ENCODE data around the gene FOXO1.

The FOXO1 gene

DNA sequence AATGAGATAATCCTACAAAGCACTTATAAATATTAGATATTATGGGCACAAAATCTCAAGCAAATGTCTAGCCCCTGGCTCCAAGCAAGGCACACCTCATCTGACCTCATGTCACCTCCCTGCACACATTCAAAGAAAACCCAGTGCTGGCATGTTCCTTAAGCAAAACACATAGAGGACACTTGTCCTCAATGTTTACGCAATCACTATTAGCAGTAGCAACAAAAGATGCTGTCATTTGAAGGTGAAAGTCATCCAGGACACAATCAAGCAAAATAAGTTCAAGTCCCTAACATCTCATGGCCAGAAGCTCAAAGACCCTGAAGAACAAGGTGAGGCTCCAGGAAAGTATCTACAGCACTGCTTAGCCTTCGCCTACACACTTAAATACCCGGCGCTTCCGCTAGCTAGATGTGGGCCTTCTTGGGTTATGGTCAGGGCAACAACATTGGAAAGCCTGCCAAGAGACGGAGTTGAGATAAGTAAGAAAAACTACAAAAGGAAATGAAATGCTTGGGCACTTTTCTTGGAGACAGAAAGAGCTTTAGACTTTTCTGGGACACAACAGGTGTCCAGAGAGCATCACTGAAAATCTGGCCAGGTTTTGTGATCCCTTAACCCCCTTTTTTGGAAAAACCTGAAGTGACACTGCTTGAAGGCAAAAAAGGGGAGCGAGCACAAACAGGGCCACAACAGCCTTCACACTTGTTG is 85.7 kb downstream of the FOXO1 start:
- no peak for DNase-seq (ENCODE audit: low read depth, low spot score)

DNA sequence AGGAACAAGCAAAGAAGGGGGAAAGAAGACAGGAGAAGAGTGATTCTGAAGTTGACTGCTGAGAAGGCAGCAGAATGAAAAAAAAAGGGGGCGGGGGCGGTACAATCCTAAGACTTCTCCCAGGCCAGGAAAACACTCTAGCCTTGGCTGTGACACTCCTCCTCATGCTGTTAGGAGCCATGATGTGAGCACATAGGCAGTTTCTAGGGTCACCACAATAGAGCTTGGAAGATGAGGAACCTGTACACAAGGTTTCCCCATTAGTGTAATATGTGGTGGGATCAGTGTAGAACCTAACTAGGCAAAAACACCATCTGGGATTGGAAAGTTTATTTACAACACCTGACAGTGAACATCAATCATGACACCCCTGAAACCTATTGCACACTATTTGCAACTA is 86.9 kb downstream of the FOXO1 start:
- DNase-seq (ENCODE audit: low read depth, low spot score): no peak

DNA sequence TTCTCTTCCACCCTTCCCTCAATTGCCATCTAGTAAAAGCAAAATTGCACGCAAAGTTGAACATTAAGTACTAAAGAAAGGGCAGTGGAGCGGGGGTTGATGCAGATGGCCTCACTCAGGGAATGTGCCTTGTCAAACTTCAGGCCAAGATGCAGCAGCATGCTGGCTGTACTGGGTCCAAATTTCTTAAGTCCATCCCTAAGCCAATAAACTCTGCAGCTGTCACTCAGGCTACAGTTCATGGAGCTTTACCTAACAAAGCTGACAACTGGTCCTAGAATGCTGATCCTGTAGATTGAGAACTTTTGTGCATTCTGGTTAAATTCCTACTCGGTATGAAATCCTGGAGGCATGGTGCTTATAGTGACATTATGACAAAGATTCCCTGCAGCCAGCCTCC is 88.4 kb downstream of the FOXO1 start:
- no peak for DNase-seq (ENCODE audit: low read depth, low spot score)

DNA sequence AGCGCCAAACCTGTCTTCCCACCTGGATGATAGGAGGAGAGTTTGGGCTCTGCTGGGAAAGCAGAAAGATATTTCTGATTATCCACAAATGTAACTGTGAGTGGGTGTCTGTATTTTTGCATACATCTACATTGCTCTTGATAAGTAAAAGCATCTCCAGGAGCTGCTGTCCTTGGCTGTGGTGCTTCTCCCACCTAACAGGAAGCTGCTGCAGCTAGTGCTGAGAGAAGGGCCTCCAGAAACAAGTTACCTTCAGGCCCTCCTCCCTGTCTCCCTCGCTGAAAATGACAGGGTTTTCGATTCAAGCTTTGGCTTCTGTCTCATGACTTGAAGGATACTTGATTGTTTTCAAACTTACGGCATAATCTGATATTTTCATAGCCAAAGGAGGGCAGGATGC is 90.1 kb downstream of the FOXO1 start:
- no peak for DNase-seq (ENCODE audit: low read depth, low spot score)

DNA sequence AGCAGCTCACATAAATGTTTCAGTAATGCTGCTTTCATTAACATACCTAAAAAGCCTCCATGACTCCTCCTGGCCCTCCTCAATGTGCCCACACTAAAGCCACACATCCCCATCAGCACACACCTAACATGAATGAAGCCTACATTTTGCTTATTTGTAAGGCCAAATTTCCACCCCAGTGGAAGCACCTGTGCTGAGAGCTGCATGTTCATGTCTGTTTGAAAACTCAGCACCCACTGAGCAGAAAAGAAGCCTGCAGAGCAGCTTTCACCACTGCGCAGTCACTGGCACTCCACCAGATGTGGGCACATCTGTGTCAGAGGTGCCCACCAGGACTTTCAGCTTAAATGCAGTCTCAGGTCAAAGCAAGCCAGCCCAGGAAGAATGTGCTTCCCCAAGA is 93.5 kb downstream of the FOXO1 start:
- DNase-seq (ENCODE audit: low read depth, low spot score): no peak

DNA sequence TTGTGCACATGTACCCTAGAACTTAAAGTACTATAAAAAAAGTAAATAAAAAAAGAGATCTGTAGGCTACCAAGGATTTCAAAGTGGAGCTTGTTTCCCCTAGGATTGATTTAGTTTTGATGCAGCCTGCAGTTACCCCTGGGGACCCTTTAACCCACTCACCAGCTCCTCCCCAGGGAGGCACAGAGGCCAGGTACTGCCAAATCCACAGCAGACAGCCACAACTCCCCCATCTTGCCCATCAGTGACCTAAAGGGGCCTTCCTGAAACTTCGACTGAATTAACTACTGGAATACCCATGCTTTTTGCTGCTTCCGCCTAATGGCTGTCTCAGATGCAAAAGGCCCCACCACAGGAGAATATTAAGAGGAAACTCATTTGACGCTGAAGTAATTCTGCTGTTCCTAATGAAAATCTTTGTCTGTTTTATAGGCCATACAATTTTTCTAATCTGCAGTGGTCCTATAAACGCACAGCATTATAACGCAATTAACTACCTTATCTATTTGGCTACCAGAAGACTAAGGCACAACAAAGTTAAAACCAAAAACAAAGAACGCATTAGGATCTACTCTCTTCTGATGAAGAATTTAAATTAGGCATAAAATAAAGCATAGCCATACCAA is 95.0 kb downstream of the FOXO1 start:
- no peak for DNase-seq (ENCODE audit: low read depth, low spot score)

DNA sequence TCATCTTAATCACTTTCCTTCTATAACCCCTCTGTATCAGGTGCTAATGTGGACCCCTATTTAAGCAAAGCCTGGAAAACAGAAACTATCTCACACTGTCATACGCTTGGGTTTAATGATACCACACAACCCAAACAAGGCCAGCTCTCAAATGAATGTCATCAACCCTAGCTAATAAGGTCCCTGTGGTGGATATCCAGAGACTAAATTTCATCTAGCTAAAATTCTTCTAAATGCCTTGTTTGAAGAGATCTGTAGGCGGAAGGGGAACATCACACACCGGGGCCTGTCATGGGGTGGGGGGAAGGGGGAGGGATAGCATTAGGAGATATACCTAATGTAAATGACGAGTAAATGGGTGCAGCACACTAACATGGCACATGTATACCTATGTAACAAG is 95.5 kb downstream of the FOXO1 start:
- DNase-seq (ENCODE audit: low read depth, low spot score): no peak

DNA sequence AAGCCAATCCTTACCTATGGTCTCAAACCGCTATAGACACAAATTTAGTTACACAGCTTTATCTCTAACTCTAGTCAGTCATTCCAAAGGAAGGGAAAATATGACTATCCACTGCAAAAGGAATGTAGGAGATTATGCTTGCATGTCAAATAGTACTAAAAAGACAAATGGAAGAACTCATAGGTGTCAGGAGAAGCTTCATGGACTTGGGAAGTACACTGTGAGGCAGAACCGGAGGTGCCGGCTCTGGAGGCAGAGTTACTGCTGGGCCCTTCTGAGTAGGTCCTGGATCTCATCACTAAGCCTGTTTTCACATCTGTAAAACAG is 97.5 kb downstream of the FOXO1 start:
- no peak for DNase-seq (ENCODE audit: low read depth, low spot score)

DNA sequence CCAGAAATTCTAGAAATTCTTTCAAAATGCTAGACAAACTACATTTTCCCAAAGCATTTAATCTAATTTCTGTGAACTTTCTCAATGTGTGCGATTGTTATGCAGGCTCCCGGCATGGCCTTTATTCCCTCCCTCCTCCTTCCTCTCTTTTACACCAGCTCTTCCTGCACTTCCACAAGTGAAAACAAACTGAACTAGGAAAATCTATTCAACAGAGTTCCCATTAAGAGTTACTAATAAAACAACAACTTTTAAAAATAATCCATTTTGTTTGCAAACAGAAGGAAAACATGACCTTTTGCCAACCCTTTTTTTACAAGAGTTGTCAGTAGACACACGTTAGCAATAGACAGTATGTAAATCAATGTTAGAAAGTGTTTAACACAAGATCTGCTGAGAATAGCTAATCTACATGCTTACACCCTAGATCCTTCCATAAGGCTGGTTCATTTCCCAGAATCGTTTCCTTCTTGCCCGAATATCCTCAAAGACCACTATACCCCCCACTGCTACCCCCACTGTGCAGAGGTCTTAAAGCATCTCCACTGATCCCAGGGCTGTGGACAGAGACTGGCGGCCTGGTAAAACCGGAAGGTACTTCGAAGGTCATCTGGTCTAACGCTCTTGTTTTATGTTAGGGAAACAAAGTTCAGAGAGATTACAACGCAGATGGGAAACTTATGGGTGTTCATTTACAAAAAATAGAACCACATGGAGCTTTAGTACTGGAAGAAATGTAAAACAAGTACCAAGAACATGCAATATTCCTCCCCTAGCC is 98.0 kb downstream of the FOXO1 start:
- no peak for DNase-seq (ENCODE audit: low read depth, low spot score)

DNA sequence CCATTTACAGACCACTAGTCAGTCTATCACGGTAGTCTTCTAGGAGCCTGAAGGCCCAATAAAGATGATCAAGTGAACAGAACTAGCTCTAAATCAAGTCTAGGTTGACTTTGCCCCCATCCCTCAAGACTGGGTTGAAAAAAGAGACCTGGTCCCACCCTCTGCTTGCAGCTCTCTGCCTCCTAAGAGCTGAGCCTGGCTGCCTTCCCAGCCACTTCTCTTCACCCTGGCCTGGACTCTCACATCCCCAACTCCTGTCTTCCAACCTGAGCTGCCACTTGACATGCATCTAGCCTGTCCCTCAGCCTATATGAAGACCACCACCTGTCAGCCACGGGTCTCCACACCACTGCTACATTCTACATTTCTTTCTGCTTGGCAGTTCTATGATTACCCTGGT is 99.6 kb downstream of the FOXO1 start:
- no peak for DNase-seq (ENCODE audit: low read depth, low spot score)

DNA sequence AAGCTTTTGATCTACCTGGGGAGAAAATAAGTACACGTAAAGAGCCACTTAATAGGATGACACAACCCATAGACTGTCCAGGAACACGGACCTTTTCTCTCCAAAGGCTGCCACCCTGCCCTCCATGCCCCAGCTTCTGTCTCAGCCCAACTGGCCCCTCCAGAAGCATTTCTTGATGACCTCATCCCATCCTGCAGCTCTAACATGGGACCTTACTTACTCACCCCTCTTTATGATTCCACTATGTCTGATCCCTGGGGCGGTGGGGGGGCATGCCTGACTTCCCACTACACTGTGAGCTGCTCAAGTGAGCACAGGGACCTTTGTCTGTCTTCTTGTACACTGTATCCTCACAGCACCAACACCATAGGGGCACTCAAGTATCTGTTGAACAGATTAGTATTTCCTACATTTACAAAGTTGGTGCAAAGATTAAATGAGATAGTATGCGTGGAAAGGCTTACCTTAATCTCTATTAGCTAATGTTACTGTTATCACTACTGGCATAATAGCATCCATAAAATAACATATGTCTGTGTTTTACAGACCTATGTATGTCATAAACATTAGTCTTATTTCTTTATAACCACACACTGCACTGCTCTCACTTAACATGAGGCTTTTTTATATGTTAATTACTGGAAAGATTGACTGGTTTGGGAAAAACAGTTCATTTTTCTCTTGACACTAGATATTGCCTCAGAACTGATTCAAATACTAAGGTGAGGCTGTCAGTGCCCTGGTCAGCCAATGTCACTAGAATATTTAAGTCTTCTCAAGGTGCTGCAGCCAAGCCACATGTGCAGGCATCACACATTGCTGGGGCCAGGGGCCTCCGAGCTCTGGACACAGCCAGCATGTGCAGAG is 100.9 kb downstream of the FOXO1 start:
- no peak for DNase-seq (ENCODE audit: low read depth, low spot score)

DNA sequence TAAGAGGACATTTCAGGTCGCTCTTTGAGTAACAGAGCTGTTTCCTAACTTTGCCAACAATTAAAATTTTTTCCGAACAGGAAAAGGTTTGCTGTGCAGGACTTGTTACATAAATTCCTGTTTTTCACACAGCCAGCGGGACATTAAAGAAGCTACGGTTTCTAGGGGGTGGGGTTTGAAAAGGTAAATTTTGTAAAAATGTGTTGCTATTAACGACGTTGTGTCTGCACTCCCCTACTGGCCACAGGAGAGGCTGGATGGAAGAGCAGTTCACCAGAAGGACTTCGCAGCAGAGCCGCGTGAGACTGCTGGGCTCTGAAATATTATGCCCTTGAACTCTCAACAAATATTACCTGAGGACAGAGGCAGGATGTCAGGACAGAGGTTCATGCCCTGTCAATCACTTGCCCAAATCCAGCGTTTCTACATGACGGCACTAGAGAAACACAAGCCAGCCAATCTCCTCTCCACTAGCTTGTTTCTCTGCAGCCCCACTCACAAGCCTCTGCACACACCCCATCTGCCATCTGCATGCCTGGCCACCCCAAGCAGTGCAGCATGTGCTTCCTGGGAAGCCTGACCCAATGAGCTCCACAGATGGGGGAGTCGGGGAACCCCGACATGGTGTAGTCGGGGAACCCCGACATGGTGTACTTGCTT is 102.0 kb downstream of the FOXO1 start:
- no peak for DNase-seq (ENCODE audit: low read depth, low spot score)

DNA sequence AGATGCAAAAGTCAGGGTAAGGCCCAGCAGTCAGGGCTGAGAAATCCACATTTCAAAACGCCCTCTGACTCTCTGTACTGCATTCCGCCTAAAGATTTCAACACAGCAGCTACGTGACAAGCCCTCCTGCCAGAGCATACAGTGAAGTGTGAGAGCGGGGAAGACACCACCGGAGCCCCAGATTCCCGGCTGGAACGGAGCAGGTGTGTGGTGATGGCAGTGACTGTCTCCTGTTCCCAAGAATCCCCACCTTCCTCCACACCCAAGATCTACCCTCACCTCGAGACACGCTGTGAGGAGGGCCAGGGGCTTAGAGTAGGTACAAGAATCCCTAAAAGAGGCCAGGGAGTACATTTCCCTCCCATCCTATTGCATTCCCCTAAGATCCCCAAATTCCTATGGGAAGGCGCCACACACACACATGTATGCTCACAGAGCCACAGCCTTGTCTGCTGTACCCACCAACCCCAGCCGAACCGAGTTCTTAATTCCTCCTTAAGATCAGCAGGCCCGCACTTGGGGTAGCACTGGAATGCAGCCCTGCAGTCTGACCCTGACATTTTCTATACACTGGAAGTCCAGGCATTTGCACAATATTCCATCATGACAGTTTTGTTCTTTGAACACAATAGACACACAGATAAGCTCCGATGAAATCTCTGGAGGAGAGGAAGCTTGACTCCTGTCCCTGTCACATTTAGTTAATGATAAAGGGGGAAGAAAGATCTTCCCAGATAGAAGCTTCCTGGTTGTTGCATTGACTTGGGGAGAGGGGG is 102.9 kb downstream of the FOXO1 start:
- DNase-seq (ENCODE audit: low read depth, low spot score): no peak

DNA sequence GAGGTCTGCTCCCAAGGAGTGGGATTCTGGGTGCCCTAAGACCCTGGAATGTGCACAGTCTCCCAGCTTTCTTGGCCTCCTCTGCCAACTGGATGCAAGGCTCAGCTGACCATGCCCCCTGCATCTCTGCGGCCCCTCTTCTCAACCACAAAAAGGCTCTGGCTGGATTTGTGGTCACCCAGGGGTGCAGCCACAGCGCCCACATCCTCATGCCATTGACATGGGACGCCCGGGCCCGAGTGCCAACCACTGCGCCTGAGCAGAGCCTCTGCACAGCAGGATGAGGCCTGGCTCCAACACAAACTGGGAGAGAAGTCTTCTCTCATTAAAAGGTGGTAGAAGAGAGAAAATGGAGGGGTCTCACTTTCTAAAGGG is 103.5 kb downstream of the FOXO1 start:
- no peak for DNase-seq (ENCODE audit: low read depth, low spot score)

DNA sequence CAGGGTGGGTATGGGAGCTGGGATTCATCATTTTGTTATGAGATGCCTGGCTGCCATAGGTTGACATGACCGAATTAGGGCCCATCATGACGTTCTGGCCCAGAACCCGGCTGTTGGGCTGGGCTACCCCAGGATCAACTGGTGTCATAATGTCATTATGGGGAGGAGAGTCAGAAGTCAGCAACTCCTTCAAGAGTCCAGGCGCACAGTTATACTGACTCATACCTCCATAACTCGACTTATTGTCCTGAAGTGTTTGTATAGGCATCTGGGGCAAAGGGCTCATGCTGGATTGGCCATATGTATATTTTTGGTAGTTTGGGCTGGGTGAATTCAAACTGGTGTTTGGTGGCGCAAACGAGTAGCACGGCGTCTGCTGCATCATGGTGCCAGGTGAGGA is 106.5 kb downstream of the FOXO1 start:
- DNase-seq (ENCODE audit: low read depth, low spot score): no peak

DNA sequence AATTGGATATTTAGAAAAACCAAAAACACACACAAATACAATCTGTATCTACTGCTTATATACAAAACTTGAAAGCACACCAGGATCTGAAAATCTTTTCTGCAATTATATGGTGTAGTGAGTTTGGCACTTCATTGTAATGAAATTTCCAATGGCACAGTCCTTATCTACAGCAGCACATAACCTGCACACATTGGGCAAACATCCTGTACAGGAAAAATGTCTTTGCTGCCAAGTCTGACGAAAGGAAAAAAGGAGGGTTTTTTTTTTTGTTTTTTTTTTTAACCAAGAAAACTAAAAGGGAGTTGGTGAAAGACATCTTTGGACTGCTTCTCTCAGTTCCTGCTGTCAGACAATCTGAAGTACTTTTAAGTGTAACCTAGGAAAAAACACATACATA is 107.8 kb downstream of the FOXO1 start:
- no peak for DNase-seq (ENCODE audit: low read depth, low spot score)

DNA sequence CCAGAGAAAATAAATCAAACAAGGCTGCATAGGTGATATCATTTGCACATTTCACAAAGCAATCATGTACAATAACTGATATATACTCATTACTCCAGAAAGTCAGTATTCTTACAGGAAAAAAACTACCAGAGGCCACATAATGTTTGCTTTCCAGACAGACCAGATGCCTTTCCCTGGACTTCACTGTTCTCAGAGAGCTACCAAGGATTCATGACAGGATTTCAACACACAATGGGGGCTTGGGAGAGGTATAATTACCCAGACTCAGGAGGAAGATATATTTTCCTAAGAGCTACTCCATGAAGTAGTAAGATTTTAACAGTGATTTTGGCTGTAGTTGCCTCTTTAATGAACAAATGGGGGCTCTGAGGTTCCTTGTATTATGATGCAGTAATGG is 110.0 kb downstream of the FOXO1 start:
- DNase-seq (ENCODE audit: low read depth, low spot score): no peak

DNA sequence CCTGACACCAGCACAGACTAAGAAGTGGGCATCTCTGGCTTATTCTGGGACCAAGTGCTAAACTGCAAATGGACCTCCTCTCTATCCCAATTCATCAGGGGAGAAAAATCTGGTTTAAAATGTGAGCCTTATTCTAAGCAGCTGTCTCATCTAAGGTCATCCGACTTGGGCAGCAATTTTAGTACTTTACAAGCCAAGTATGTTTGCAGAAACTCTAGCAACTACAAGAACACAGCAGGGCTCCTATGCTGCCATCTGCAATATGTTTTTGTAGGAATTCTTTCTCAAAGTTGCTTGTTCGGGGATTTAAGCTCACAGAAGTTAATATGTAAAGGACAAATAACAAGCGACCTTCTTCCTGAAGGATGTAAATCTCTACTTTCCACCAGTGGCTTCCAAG is 113.1 kb downstream of the FOXO1 start:
- DNase-seq (ENCODE audit: low read depth, low spot score): peak; percentile 71

DNA sequence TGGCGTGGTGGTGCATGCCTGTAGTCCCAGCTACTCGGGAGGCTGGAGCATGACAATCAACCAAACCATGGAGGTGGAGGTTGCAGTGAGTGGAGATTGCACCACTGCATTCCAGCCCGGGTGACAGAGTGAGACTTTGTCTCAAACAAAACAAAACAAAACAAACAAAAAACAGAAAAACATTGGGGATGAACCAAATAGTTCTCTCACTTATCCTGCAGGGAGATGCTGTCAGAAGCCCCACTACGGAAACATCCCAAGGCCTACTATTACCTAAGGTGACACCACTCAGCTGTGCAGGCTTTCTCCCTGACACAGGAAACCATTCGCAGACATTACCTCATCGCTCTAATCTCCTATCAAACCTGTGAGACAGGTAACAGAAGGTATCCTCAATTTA is 113.5 kb downstream of the FOXO1 start:
- no peak for DNase-seq (ENCODE audit: low read depth, low spot score)

DNA sequence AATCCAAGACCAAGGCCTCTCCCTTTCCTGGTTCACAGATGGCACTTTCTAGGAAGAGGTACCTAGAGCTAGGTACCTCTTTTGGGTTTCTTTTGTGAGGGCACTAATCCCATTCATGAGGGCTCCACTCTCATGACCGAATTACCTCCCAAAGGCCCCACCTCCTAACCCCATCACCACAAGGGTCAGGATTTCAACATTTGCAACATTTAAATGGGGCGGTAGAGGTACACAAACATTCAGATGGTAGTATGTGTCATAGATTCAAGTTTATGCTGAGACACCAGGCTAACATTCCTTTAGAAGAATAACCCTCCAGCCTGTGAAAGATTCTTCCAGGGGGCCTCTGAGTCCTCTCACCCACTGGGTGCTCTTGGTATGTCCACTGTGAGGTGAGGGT is 116.3 kb downstream of the FOXO1 start:
- DNase-seq (ENCODE audit: low read depth, low spot score): no peak

DNA sequence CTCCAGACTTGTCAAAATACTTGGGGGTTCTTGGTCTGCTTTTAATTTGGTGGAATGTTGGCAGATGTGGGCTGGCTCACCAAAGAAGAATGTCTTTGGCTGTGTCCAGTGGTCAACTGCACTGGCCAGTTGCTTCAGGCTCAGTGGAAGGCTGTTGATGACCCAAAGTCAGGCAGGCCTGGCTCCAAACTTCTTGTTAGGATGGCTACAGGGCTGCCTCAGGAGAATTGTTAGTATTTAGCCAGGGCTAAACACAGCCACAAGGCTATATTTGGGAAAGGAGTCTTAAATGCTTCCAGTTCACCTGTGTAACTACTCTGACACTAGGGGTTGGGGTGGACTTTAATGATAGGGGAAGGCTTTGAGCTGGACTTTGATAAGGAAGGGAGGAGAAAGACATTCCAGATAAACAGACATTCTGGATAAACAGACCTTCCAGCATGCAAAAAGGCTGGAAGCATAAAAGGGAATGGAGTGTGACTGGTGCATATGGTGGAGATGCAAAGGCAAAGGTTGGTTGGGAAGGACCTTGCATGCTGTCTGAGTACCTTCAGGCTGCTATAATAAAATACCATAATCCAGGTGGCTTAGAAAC is 116.8 kb downstream of the FOXO1 start:
- DNase-seq (ENCODE audit: low read depth, low spot score): no peak
